A673 (cell line): ENCODE data around the gene SLC2A6.

Experiments
- CTCF ChIP-seq: fragments of 300-800, 200-600 bp; sonication (generic); conservative IDR thresholded peaks from 2 replicates; pipeline ENCODE4 v1.5.1; 2017; ENCODE audit warnings: low read depth, mild to moderate bottlenecking, antibody characterized with exemption, low read length, moderate library complexity, mixed read lengths
- EZH2 ChIP-seq: fragments of 200-600 bp; sonication (generic); IDR thresholded peaks from 2 replicates; pipeline ENCODE4 v1.6.1; 2017; ENCODE audit warnings: borderline replicate concordance, low read depth, mild to moderate bottlenecking, mixed read lengths, antibody characterized with exemption, low read length; ENCODE audit not compliant: poor library complexity, severe bottlenecking

GRCh38 chr9:133463234-133463863 lies 15.6 kb downstream of the SLC2A6 start:
- TF ChIP-seq CTCF (no peak), EZH2 (no peak)
